Activated CD4-positive, alpha-beta T cell treated with anti-CD3 and anti-CD28 coated beads, Interleukin-2, amount 50 U/mL, for 1 hour (primary cell): ENCODE results near the gene TLR8.
"Not testable (repeated sequence)": the region's sequence is repeated elsewhere in the genome, so short reads cannot be mapped to it uniquely, and the experiment has no call there.

ENCODE experiments used
- DNase-seq: peaks from one replicate; pipeline ENCODE4 v3.0.0-alpha.2; 2020

TLR8 gene

GRCh38 chrX:12947545-12948235 is 41.3 kb downstream of the TLR8 start:
- DNase-seq: no peak

GRCh38 chrX:12948495-12948894 is 42.1 kb downstream of the TLR8 start:
- no peak for DNase-seq

GRCh38 chrX:12949205-12949926 is 42.9 kb downstream of the TLR8 start:
- no peak for DNase-seq

- DNase-seq: peak; percentile 75
Observed at GRCh38 chrX:12949927-12950656, 43.7 kb downstream of the TLR8 start.

GRCh38 chrX:12950851-12951594 is 44.6 kb downstream of the TLR8 start:
- peak; percentile 63 for DNase-seq

DNA sequence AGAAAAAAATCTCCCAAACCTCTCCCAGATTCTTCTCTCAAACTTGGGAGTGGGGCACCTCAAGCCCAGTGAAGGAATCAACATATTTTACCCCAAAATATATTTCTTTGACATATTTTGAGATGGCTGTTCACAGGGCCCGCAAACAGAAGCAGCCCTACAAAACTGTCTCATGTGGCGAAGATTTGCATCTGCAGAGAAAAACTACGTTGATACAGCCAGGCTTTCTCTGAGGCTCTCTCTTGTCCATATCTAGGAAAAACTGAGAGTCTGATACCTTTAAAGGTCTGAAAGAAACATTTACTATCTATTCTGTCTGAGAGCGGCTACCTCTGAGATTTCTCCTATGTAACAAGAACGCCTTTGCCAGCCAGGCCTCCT is 45.2 kb downstream of the TLR8 start:
- DNase-seq: no peak

- DNase-seq: no peak
Observed at GRCh38 chrX:12953420-12953819, 47.0 kb downstream of the TLR8 start.

- DNase-seq: no peak
Observed at GRCh38 chrX:12954376-12954775, 48.0 kb downstream of the TLR8 start.

DNA sequence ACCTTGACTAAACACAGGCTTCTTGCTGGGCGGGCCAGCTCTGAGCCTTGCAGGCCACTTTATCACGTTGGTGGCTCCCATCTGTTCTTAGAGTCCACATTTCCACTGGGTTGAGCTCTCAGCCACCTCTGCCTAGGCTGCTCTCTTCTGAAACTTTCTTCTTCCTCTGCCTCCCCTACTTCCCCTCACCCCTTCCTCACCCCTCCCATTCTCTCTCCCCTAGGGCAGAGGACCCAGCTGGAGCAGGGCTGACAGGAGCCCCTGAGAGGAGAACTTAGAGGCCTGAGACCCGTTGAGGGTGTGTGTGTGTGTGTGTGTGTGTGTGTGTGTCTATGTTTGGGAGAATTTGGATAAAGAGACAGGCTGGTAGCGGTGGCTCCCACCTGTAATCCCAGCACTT is 48.6 kb downstream of the TLR8 start:
- DNase-seq: no peak

GRCh38 chrX:12955882-12956703 is 49.7 kb downstream of the TLR8 start:
- peak; percentile 44 for DNase-seq

DNA sequence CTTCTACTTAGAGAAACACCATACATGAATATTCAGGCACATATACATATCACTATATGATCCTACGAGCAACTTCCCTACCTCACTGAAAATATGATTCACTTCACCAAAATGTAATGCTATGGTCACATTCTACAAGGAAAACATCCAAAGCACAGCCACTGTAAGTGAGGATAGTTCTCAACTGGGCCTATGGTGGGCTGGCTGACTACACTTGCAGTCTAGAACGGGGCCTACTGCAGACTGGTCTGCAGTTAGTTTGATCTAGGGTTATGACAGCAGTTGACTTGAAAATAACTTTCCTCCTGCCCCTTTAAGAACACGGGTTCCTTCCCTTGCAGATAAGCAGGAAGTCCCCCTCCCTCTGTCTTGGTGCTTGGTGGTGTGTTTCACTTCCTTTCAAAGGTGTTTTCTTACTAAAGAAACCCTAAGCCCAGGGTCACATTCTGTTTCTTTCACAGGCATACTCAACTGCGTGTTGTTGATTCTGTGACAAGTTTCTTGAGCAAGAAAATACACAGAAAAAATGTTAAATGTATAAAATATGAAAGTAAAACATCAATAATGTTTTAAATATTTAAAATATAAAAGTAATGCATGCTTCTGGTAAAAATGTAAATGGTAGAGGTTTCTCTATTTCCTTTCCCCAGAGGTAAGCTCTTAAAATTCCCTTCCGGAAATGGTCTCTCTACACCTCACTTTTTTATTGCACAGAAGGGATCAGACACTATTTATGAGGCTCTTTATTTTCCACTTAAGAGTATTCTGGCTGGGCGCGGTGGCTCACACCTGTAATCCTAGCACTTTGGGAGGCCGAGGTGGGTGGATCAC is 50.5 kb downstream of the TLR8 start:
- no peak for DNase-seq

DNA sequence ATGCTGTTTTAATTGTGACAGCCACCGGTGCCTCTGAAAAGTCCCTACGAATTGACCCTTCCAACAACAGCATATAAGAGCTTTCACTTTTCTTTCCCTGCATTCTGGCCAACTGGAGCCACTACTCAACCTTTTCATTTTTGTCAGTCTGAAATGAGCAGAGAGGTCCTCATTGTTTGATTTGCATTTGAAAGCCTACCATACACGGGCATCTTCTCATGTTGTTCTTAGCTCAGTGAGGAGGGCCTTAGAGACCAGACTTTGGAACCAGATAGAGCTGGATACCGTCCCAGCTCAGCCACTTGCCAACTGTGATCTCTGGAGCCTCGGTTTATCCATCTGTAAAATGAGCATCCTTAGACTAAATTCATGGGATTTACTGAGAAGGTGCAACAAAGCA is 51.6 kb downstream of the TLR8 start:
- DNase-seq: no peak

DNA sequence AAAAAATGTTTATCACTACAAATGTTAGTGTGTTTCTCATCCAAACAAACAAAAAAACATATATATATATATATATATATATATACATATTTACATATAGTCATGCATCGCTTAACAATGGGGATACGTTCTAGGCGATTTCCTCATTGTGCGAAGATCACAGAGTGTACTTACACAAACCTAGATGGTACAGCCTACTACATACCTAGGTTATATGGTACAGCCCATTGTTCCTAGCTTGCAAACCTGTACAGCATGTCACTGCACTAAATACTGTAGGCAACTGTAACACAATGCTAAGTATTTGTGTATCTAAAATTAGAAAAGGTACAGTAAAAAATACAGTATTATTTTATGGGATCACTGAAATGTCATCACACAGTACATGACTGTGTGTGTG is 52.0 kb downstream of the TLR8 start:
- DNase-seq: no peak

DNA sequence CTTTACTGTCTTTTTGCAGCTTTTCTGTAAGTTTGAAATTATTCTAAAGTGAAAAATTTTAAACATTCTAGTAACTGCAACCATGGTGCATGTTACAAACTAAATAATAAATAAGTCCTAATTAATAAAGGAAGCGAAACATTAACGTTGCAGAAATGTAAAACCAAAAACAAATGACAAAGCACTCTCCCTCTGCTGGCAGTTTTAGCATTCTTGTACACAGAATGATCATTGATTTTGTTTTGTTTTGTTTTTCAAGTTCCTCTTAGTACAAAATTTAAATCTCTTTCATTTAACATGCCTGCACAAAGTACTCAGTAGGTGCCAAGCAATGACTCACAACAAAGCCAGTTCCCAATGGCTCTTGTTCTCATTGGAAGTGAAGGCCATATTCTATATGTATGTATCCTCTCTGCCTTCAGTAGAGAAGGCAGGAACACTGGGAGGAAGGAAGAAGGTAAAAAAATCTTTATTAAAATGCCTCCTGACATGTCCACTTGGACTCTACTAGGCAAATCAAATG is 54.8 kb downstream of the TLR8 start:
- DNase-seq: no peak

GRCh38 chrX:12962041-12962504 is 55.7 kb downstream of the TLR8 start:
- DNase-seq: no peak

GRCh38 chrX:12963210-12963850 is 56.9 kb downstream of the TLR8 start:
- not testable (repeated sequence) for DNase-seq

DNA sequence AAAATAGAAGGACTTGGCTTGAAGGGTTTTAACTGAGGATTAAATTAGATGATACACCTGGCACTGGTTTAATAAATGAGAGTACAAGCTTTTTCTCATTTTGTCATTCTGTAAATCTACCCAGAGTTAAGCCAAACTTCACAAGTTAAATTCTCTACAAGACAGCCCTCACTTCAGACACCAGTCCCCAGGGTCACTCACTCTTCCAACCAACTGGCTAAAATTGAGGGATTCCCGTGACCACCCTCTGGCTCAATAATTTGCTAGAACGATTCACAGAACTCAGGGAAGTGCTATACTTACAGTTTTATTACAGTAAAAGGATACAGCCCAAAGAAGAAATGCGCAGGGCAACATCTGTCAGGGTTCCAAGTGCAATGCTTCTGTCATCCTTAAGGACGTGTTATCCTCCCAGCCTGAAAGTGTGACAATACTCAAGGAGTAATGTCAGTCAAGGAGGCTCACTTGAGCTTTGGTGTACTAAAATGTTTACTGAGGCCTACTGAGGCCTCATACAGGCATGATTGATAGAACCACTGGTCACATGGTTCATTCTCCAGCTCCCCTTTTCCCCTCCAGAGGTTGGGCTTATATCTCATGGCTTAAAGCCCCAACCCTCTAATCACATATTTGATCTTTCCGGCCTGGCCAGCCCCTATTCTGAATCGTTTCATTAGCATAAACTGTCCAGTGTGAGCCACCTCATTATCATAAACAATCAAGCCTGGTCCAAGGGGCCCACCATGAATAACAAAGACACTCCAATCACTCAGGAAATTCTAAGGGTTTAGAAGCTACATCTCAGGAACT is 58.9 kb downstream of the TLR8 start:
- DNase-seq: no peak

DNA sequence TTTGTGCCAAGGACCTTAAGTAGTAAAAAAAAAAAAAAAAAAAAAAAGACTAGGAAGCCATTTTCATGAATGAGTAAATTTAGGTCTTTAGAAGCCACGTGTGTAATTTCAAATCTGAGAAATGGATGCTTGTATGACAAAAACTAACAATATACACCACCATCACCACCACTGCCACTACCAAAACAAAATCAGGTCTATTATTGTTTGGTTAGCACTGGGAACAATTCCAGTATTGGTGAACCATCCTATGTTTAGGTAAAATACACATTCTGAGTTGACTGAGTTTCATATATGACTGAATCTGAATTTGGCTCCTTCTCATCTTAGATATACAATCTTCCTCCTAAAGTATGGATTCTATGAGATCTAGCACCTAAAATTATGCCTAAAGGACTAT is 59.7 kb downstream of the TLR8 start:
- no peak for DNase-seq

DNA sequence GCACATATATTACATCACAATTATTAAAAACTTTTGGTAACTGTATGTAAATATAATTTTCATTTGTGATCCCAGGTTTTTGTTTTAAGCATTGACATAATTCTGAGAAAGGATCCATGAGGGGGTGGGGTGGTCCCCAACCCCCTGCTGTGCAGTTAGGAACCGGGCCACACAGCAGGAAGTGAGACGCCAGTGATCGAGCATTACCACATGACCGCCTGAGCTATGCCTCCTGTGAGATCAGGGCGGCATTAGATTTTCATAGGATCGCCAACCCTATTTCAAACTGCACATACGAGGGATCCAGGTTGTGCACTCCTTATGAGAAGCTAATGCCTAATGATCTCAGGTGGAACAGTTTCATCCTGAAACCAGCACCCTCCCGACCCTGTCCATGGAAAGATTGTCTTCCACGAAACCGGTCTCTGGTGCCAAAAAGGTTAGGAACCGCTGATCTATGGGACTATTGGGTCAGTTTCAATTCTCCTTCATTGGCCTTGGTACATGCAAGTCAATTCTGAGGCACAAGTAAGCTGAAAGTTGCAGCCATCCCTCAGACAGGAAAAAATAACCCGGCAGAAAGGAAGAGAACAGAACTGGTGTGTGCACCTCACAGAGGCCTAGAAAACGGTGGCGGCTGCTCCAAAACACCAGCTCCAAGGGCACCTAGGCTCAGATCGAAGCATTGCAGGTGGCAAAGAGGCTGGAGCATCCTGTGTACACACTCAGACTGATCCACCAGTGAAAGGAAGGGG is 61.5 kb downstream of the TLR8 start:
- DNase-seq: no peak
